GM18868 (cell line): ENCODE results near the gene ABI3BP.

Source experiments
- ATAC-seq: cut with Tn5 transposase; IDR thresholded peaks from one replicate; pipeline ENCODE4 v1.9.1; 2021; ENCODE audit warnings: mild to moderate bottlenecking, moderate library complexity; ENCODE audit not compliant: unreplicated experiment

ABI3BP gene

GRCh38 chr3:100988080-100988479 lies 5.1 kb downstream of the ABI3BP start:
- ATAC-seq: no peak

DNA sequence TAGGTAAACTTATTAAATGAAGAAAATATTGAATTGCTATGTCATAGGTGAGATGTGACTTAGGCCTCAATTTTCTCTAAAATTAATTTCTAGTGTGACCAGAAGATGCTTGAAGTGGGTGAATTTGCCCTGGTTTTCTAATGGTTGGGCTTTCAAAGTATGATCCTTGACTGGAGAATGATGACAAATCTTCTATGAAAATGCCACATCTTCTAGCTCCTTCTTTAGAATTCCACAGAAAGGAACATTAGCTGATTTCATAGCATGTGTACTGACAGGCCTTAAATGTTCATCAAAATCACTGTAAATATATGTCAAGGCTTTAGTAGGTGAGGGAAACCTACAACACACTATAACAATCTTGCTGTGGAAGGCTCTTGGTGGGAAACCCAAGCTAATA lies 8.9 kb downstream of the ABI3BP start:
- no peak for ATAC-seq

DNA sequence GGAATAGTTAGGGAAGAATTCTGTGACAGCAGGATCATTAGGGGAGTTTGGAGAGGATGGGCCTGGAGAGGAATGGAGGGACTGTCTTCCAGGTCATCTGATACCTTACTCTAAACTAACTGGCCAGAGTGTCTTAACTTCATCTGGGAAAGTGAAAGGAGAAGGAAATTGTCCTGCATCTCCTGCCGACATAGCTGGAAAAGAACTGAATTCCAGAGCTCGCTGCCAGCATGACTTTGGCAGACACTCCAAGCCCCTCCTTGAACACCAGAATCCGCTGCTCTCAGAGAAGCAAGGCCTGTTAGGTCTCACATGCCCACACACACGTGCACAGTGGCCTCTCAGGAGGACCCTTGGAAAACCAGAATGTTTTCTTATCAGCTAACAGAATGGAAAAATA lies 10.5 kb downstream of the ABI3BP start:
- no peak for ATAC-seq

- no peak for ATAC-seq
Measured at GRCh38 chr3:100981164-100981911, 11.9 kb downstream of the ABI3BP start.

- no peak for ATAC-seq
Measured at GRCh38 chr3:100978011-100978659, 15.1 kb downstream of the ABI3BP start.

DNA sequence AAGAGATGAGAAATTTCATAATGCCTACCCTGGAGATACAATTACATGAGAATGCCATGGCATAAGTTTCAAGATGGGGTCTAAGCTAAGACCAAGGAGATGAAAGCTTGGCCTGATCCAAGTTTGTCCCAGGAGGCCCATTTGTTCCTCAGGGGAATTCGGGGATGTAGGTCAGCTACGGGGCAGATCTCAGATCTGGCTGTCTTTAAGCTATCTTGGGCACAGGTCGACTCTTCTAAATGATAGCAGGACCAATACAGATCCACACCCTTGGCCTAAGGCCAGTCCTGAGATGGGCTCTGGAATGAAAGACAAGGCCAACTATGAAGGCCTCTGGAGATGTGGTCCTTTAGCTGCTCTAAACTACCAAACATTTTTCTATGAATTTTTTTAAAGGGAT lies 16.6 kb downstream of the ABI3BP start:
- no peak for ATAC-seq

- ATAC-seq: no peak
Measured at GRCh38 chr3:100975714-100976113, 17.5 kb downstream of the ABI3BP start.

DNA sequence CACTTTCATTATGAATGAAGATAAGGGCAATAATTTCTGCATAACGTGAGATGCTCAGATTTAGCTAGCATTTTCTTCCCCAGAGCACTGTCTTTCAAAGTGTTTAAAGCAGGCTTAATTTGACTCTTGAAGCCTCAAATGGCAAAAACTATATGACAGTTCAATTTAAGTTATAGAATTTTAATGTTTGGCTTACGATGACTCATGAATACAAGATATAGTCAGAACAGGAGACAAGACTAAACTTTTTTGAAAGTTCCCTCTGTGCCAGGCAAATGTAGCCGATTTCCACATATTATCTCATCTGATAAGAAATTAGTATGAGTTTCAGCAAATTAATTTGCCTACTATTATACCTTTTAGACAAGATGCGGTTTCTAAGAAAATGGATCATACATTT lies 19.6 kb downstream of the ABI3BP start:
- no peak for ATAC-seq

GRCh38 chr3:100972867-100973266 lies 20.4 kb downstream of the ABI3BP start:
- ATAC-seq: no peak

DNA sequence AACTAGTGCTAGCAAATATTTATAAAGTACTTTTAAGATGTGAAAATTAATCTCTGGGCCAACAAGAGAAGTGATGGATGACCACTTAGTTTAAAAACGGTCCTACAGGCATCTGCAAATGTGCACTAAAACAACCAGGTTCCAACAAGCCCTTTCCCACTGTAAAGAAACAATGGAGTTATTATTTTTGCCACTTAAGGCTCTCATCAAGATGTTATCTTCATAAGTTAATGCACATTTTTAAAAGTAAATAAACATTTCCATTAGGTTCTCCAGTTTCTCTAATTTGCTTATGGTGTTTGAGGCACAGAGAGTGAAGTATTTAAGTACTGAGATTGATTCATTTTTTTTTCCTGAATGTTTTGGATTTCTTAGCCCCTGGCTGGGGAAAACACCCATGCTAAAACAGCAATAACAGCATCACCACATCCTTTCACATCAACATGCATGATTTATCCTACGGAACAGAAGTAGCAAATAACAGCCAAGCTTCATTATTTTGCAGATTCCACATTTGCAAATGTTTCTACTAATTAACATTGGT lies 20.8 kb downstream of the ABI3BP start:
- no peak for ATAC-seq

- ATAC-seq: no peak
Measured at GRCh38 chr3:100971798-100972197, 21.4 kb downstream of the ABI3BP start.

DNA sequence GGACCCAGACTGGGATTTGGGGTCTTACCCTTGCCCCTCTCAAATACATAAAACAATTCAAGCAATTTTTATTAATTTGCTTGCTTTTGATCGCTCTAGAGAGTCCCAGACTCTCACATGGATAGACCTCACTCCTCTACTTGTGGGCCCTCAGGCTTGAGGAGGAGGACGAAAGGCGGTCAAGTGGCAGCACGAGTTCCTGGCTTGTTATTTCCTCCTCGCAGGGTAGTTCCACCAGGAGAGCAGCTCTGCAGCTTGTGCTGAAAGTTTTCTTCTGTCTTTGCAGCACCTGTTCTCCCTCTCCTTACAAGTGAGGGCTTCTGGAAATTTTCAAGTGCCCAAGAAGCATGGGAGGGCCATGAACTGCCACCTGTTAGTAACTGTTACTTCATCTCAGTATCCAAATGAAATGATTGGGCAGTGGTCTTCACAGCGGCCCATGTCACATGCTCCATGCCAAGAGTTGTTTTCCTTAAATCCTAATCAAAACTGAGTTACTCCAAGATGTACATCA lies 22.7 kb downstream of the ABI3BP start:
- ATAC-seq: no peak

DNA sequence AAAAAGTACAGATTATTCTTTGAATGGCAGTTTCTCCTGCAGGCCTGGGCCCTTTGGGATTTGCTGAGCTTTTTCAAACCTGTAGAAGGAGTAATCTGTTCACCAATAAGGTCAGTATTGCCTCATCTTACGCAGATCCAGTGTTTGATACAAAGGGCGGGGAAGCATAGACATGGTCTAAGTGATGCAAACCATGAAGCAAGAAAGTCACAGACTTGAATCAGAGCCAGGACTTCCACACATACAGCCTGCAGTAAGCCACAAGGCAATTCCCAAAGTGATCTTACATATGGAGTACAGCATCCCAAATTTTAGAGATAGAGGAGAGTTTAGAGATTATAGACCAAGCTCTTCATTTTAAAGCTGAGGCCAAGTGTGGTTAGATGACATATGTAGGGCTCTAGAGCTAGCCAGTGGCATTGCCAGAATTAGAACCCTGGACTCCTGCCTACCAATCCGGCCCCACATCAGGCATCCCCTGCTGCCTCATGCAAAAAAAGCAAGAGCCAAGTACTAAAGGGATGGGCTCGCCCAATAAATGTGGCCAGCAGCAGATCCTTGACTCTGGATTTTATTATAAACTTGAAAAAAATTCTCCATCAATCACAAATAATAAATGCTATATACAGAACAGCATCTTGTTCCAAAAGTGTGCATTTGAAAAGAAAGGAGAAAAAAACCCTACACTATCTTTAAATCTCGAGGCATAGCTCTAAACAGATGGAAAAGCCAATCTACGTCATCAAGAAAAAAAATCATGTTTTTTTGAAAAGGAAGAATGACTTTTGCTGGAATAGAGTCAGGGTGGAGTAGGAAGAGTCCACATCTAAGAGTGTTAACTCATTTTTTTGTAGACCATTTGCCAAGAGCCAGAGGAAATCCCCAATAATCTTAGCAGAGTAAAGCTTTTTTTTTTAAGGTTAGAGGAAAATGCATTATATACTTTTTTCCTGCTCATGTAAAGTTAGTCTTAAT lies 24.0 kb downstream of the ABI3BP start:
- ATAC-seq: no peak

DNA sequence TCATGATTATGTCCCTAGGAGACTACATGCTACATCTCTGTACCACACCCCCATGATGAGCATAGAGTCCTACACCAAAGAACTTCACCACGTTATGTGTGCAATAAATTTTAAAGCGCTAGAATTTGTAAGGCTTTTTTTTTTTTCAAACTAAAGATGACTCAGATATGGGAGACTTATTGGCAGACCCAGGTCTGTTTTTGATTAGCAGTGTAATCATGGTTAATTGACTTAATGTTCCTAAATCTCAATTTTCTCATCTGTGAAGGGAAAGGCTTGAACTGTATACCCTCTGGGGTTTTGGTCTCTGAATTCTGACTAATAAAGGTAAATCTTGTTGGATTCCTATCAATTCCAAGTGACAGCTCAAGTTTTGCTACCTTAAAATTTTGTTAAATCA lies 26.4 kb downstream of the ABI3BP start:
- ATAC-seq: no peak

DNA sequence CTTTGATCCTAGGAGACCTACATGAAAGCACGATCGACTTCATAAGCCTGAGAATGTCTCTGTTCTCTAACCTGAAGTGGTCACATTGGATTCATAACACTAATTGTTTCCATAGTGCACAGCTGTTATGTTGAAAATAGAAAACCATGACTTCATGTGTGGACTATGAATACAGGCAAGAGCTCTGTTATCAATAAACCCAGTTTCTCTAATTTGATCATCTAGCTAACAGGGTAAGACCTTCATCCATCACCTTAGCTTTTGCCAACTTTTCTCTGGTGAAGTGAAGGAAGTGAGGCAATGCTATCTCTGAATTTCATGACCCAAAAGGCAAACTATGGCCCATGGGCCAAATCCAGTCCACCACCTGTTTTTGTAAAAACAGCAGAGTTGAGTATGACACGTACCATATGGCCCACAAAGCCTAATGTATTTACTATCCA lies 27.2 kb downstream of the ABI3BP start:
- ATAC-seq: no peak

DNA sequence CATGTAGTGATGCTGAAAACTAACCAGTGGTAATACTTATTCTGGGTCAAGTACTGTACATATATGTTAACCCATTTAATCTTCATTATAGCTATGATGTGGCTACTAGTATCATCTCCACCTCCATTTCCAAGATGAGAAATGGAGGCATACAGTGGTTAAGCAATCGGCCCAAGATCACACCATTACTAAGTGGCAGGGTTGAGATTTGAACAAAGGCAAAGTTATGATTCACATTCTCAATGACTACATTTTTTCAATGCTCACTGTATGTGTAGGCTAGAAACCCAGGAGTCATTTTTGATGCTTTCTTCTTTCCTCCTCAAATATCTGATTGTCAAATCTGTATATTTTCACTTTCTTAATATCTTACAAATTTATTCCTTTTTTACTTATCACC lies 30.2 kb downstream of the ABI3BP start:
- ATAC-seq: no peak

DNA sequence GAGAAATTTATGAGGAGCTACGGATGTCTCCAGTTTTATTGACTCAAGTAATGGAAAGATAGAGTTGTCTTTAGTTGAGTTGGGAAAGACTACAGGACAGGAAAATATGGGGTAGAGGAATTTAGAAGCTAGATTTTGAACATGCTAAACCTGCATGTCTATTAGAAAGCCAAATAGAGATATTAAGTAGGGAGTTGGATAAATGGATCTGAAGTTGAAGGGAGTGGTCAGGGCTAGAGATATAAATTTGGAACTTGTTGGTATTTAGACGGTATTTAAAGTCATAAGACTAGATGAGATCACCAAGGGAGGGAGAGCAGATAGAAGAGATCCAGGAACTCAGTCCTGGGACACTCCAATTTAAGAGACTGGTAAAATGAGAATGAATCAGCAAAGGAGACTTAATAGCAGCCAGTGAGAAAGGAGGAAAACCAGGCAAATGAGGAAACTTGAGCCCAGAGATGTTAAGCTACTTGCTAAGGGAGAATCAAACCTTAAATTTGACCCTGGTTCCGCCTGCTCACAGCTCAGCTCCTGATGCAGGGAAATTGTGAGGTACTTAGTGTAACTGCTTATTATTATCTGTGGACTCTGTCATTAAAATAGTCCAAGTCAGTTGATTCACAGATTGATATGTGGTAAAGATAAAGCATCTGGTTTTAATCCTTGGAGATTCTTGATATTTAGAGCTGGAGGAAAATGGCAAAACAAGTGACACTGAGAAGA lies 35.8 kb downstream of the ABI3BP start:
- no peak for ATAC-seq

- ATAC-seq: no peak
Measured at GRCh38 chr3:100956276-100956675, 36.9 kb downstream of the ABI3BP start.

DNA sequence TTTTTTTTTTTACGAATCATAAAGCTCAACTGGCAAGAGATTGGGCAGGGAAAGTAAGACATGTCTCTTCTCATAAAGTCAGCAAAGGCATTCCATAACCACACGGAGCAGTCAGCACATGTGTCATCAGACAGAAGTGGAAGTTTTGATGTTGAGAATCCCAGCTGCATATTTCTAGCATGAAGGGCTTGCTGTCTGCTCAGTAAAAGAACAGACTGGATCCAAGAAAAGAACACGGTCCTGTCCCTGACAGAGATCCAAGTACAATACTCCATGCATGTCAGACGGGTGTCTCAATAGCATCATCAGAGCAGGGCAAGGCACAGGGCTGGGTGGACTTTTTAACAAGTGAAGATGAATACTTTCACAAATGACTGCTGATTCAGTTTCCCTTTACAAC lies 38.2 kb downstream of the ABI3BP start:
- ATAC-seq: no peak

- ATAC-seq: no peak
Measured at GRCh38 chr3:100954199-100954935, 38.9 kb downstream of the ABI3BP start.
